ENCODE measurements around the gene OAS1. TPM values are rescaled to one million over a fixed set of nuclear protein-coding genes. Genes with fewer than 3 reads are reported as not detected.

Gene OAS1
- total RNA-seq, 1 experiment from 2014 or later: 0.64 TPM

GRCh38 chr12:112885236-112885635 is 21.5 kb upstream of the OAS1 start:
- H3K27me3 ChIP-seq (ENCODE audit: insufficient read depth, low read length): peaks cover 84% of the 10 kb centered on the region
- ChIA-PET RAD21 (ENCODE audit: low non-redundant PET in 1 of 2, low total read pairs in 2 of 2, uncharacterized antibody in 2 of 2, unreplicated experiment in 2 of 2) (no interaction called here), CTCF (no interaction called here), POLR2A (no interaction called here)
- H3K9me2 ChIP-seq (ENCODE audit: insufficient read depth): no peaks in the 10 kb centered on the region
- no peaks in the 10 kb centered on the region for H3K4me1 ChIP-seq (ENCODE audit: control insufficient read depth in 1 of 2, insufficient read depth in 2 of 2, low read length in 2 of 2)
- no peak overlapping the region for H2AFZ ChIP-seq (ENCODE audit: low read depth, low read length, poor library complexity, severe bottlenecking)
- H3K9ac ChIP-seq (ENCODE audit: low read length): no peak overlapping the region
- BruUV-seq (replicated peaks): no TSS peak
- no peaks in the 10 kb centered on the region; a peak in 1 of 4 replicates for H3K9me3 ChIP-seq (ENCODE audit: control insufficient read depth in 1 of 2, insufficient read depth in 1 of 2, low read depth in 1 of 2, low read length in 2 of 2)
- no peak overlapping the region for H3K4me2 ChIP-seq (ENCODE audit: low read length)
- H3K27ac ChIP-seq (ENCODE audit: low read depth, low read length): no peak overlapping the region
- TF ChIP-seq EZH2phosphoT487 (IDR thresholded peaks at IDR 0.05; ENCODE audit: borderline replicate concordance): no peak
- no peak for TF ChIP-seq CTCF (IDR thresholded peaks at IDR 0.05 in 2 of 3, conservative IDR thresholded peaks at IDR 0.05 in 1 of 3; ENCODE audit: borderline replicate concordance in 1 of 3, insufficient read depth in 1 of 3, low read depth in 2 of 3, low read length in 2 of 3)
- no peak for TF ChIP-seq POLR2A (IDR thresholded peaks at IDR 0.05; ENCODE audit: borderline replicate concordance, extremely low read depth, insufficient read depth, insufficient read length)
- no peak for TF ChIP-seq ZNF274 (IDR thresholded peaks at IDR 0.05; ENCODE audit: low read depth, low read length)
- H3K79me2 ChIP-seq (ENCODE audit: insufficient read depth, low read length): no peaks in the 10 kb centered on the region
- intact Hi-C loops (cut with micrococcal nuclease): no loop called here
- ATAC-seq (no peak), DNase-seq (ENCODE audit: low read depth, low spot score) (no peak)
- H3K4me3 ChIP-seq (replicated peaks in 1 of 2; ENCODE audit: low read depth in 1 of 2, low read length in 2 of 2): no peak overlapping the region
- no peaks in the 10 kb centered on the region for H3K36me3 ChIP-seq (ENCODE audit: control insufficient read depth in 1 of 2, insufficient read depth in 2 of 2, low read length in 2 of 2)
- no peaks in the 10 kb centered on the region for H4K20me1 ChIP-seq (ENCODE audit: insufficient read depth)

GRCh38 chr12:112887550-112887949 is 19.2 kb upstream of the OAS1 start:
- no peak overlapping the region for H3K27ac ChIP-seq (ENCODE audit: low read depth, low read length)
- ATAC-seq: no peak
- ChIA-PET POLR2A (no interaction called here), RAD21 (ENCODE audit: low non-redundant PET in 1 of 2, low total read pairs in 2 of 2, uncharacterized antibody in 2 of 2, unreplicated experiment in 2 of 2) (no interaction called here), CTCF (no interaction called here)
- no peaks in the 10 kb centered on the region for H3K79me2 ChIP-seq (ENCODE audit: insufficient read depth, low read length)
- no peaks in the 10 kb centered on the region for H3K4me1 ChIP-seq (ENCODE audit: control insufficient read depth in 1 of 2, insufficient read depth in 2 of 2, low read length in 2 of 2)
- H3K36me3 ChIP-seq (ENCODE audit: control insufficient read depth in 1 of 2, insufficient read depth in 2 of 2, low read length in 2 of 2): no peaks in the 10 kb centered on the region
- TF ChIP-seq EGR1 (IDR thresholded peaks at IDR 0.05; ENCODE audit: low read depth): no peak
- TF ChIP-seq EZH2 (IDR thresholded peaks at IDR 0.05): no peak
- TF ChIP-seq YY1 (IDR thresholded peaks at IDR 0.05; ENCODE audit: extremely low read depth, insufficient replicate concordance, low read depth, low read length): no peak
- H3K9me3 ChIP-seq (ENCODE audit: control insufficient read depth in 1 of 2, insufficient read depth in 1 of 2, low read depth in 1 of 2, low read length in 2 of 2): no peaks in the 10 kb centered on the region; a peak in 1 of 4 replicates
- H3K9me2 ChIP-seq (ENCODE audit: insufficient read depth): no peaks in the 10 kb centered on the region
- intact Hi-C loops (cut with micrococcal nuclease): no loop called here
- H4K20me1 ChIP-seq (ENCODE audit: insufficient read depth): no peaks in the 10 kb centered on the region
- H3K4me2 ChIP-seq (ENCODE audit: low read length): no peak overlapping the region
- no TSS peak for BruUV-seq (replicated peaks)
- H3K4me3 ChIP-seq (replicated peaks in 1 of 2; ENCODE audit: low read depth in 1 of 2, low read length in 2 of 2): no peak overlapping the region
- no peak for DNase-seq (ENCODE audit: low read depth, low spot score)
- no peak overlapping the region for H2AFZ ChIP-seq (ENCODE audit: low read depth, low read length, poor library complexity, severe bottlenecking)
- H3K9ac ChIP-seq (ENCODE audit: low read length): no peak overlapping the region
- peaks cover 67% of the 10 kb centered on the region for H3K27me3 ChIP-seq (ENCODE audit: insufficient read depth, low read length)
